Measurements from ENCODE around the gene TLE3.
A peak's percentile ranks its signal among the peaks of the same experiment; 100 is the strongest.

Gene TLE3

GRCh38 chr15:70001859-70002258, 95.9 kb downstream of the TLE3 start:
- no peak for DNase-seq (ENCODE audit: low spot score)

DNA sequence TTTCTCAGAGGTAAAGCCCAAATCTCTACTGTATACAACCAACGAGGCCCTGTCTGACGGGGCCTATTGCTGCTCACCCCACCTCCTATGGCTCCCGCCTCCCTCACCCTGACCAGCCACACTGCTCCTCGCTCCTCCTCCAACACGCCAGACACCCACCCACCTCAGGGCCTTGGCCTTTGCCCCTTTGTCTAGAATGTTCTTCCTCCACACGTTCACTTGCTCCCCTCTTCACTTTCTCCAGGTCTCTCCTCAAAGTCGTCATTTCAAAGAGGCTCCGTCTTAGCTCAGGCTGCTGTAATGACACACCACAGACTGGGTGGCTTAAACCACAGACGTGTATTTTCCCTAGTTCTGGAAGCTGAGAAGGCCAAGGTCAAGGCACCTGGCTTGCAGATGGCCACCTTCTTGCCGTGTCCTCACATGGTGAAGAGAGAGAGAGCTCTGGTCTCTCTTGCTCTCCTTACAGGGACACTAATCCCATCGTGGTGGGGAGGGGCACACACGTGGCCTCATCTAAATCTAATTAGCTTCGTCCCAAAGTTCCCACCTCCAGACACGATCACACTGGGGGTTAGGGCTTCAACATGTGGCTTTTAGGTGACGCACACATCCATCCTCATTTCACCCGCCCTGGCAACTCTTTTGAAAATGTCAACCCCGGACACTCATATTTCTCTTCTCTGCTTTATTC, 98.2 kb downstream of the TLE3 start:
- DNase-seq (ENCODE audit: low spot score): no peak

DNA sequence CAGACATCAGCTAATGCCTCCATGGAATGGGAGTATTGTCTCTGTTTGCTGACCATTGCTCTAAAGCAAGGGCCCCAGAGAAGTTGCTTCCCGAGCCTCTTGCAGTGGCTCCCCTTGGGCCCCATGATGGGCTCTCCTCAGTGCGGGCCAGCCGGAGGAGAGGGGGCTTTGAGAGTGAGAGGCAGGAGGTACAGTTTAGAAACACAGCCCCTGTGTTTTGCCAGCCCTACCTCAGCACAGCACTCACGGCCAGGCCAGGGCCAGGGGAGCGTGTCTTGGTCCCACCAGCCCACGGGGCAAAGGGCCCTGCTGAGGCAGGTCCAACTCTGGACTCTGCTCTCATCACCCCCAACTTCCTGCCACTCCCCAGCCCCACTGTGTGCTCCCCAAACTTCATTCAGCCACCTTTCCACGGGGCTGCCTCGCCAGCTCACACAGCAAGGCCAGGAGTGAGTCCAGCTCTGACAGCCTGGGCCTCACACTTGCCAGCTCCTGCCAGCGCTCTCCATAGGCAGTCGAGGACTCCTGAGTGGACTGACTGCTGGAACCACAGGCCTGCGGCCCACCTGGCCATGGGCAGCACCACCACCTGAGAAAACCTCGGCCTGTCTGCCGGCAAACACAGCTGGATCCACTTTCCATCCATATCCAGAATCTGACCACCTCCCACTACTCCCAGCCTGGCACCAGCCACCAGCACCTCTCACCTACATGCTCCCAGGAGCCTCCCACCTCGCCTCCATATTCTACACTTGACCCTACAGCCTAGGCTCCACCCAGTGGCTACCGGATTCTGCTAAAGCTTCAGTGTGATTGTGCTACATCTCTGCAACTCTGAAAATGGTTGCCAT, 99.0 kb downstream of the TLE3 start:
- no peak for DNase-seq (ENCODE audit: low spot score)

DNA sequence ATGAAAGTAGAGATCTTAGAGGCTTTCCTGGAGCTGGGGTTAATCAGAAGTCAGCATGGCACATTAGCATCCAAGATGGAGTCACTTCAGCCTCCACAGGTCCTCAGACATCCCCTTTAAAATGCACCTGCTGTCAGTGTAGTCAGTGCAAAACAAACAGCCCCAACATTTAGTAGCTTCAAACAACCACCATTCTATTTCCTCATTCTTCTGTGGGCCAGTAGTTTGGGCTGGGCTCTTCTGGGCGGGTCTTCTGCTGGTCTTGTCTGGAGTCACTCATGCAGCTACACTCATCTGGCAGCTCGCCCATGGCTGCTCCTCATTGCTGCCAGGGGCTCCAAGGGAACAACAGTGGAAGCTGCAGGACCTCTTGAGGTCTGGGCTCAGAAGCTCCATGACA, 99.9 kb downstream of the TLE3 start:
- DNase-seq (ENCODE audit: low spot score): peak; percentile 91

Measured in SW480 (cell line).